Right renal cortex interstitium (tissue), 3 donors: ENCODE results near the gene KLHL42. TPM values are rescaled to one million over a fixed set of nuclear protein-coding genes. Genes with fewer than 3 reads are reported as not detected.
"Not testable (repeated sequence)": the region's sequence is repeated elsewhere in the genome, so short reads cannot be mapped to it uniquely, and the experiment has no call there.

ENCODE experiments used
- DNase-seq, 3 donors: peaks; one replicate each; pipeline ENCODE4 v3.0.0-alpha.2; 2013; ENCODE audit warnings: low read depth in 3 of 3, low spot score in 2 of 3
- polyA plus RNA-seq, 3 donors: library from polyadenylated mRNA; unstranded; fragments of 120-200 nt; gene quantifications; one replicate each; pipeline ENCODE4 v1.2.1, GENCODE V29; 2013; ENCODE audit not compliant: insufficient read length in 3 of 3

KLHL42 gene
- polyA plus RNA-seq = 10 to 100 TPM; 28.0 to 32.8 (median 30.5) TPM

- peak; percentile 47 to 60 (median 53) for DNase-seq
Observed at GRCh38 chr12:27779920-27780611, at the start of gene KLHL42, which contains the start of gene MANSC4. KLHL42 (plus strand) TSS chr12:27780233; CDS start chr12:27780331, 98 bp downstream. MANSC4 (minus strand) TSS chr12:27780236; CDS start chr12:27771276, 8,960 bp downstream.

- DNase-seq = no peak
Observed at GRCh38 chr12:27732281-27732680, 47.8 kb upstream of the KLHL42 start.

GRCh38 chr12:27733052-27733656, 46.9 kb upstream of the KLHL42 start:
- no peak for DNase-seq

- DNase-seq = no peak
Observed at GRCh38 chr12:27733791-27734190, 46.2 kb upstream of the KLHL42 start.

GRCh38 chr12:27734321-27734720, 45.7 kb upstream of the KLHL42 start:
- DNase-seq = not testable (repeated sequence)

- DNase-seq = no peak
Observed at GRCh38 chr12:27743601-27744000, 36.4 kb upstream of the KLHL42 start.

GRCh38 chr12:27745734-27746133, 34.3 kb upstream of the KLHL42 start:
- DNase-seq = not testable (repeated sequence)

GRCh38 chr12:27747111-27747820, 32.8 kb upstream of the KLHL42 start:
- no peak for DNase-seq

GRCh38 chr12:27751386-27752047, 28.5 kb upstream of the KLHL42 start:
- no peak for DNase-seq

- DNase-seq = no peak
Observed at GRCh38 chr12:27754795-27755194, 25.2 kb upstream of the KLHL42 start.

GRCh38 chr12:27756670-27757195, 23.3 kb upstream of the KLHL42 start:
- no peak for DNase-seq

GRCh38 chr12:27762757-27763156, 17.3 kb upstream of the KLHL42 start:
- no peak for DNase-seq

GRCh38 chr12:27766587-27766986, 13.4 kb upstream of the KLHL42 start:
- DNase-seq = no peak

- DNase-seq = no peak
Observed at GRCh38 chr12:27769142-27769673, 10.8 kb upstream of the KLHL42 start.

GRCh38 chr12:27771481-27772327, 8.3 kb upstream of the KLHL42 start:
- no peak for DNase-seq

GRCh38 chr12:27772328-27773049, 7.5 kb upstream of the KLHL42 start:
- no peak for DNase-seq

GRCh38 chr12:27777141-27777540, 2.9 kb upstream of the KLHL42 start:
- no peak for DNase-seq

- no peak for DNase-seq
Observed at GRCh38 chr12:27778206-27778605, 1.8 kb upstream of the KLHL42 start.

GRCh38 chr12:27779416-27779919, 565 bp upstream of the KLHL42 start:
- peak; percentile 26 to 36 (median 32) for DNase-seq
